IPS-18a (cell line): Measurements from ENCODE around the gene FANCF.

Source experiments
- H3K27ac ChIP-seq: one replicate; pipeline ENCODE4 v1.5.1; 2013; ENCODE audit warnings: low read length
- H3K27me3 ChIP-seq: one replicate; pipeline ENCODE4 v1.6.1; 2013; ENCODE audit warnings: mild to moderate bottlenecking, low read length; ENCODE audit not compliant: control insufficient read depth, insufficient read depth
- H3K36me3 ChIP-seq: one replicate; pipeline ENCODE4 v1.6.1; 2013; ENCODE audit warnings: low read depth, low read length; ENCODE audit not compliant: control insufficient read depth
- H3K4me1 ChIP-seq: one replicate; pipeline ENCODE4 v1.6.1; 2013; ENCODE audit warnings: low read depth, low read length; ENCODE audit not compliant: control insufficient read depth
- H3K4me3 ChIP-seq: one replicate; pipeline ENCODE4 v1.5.1; 2013; ENCODE audit warnings: low read length
- H3K9ac ChIP-seq: one replicate; pipeline ENCODE4 v1.6.1; 2013; ENCODE audit warnings: mild to moderate bottlenecking, low read length, moderate library complexity
- H3K9me3 ChIP-seq: one replicate; pipeline ENCODE4 v1.6.1; 2013; ENCODE audit warnings: low read depth, low read length; ENCODE audit not compliant: control insufficient read depth

FANCF gene, protein sequence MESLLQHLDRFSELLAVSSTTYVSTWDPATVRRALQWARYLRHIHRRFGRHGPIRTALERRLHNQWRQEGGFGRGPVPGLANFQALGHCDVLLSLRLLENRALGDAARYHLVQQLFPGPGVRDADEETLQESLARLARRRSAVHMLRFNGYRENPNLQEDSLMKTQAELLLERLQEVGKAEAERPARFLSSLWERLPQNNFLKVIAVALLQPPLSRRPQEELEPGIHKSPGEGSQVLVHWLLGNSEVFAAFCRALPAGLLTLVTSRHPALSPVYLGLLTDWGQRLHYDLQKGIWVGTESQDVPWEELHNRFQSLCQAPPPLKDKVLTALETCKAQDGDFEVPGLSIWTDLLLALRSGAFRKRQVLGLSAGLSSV

DNA sequence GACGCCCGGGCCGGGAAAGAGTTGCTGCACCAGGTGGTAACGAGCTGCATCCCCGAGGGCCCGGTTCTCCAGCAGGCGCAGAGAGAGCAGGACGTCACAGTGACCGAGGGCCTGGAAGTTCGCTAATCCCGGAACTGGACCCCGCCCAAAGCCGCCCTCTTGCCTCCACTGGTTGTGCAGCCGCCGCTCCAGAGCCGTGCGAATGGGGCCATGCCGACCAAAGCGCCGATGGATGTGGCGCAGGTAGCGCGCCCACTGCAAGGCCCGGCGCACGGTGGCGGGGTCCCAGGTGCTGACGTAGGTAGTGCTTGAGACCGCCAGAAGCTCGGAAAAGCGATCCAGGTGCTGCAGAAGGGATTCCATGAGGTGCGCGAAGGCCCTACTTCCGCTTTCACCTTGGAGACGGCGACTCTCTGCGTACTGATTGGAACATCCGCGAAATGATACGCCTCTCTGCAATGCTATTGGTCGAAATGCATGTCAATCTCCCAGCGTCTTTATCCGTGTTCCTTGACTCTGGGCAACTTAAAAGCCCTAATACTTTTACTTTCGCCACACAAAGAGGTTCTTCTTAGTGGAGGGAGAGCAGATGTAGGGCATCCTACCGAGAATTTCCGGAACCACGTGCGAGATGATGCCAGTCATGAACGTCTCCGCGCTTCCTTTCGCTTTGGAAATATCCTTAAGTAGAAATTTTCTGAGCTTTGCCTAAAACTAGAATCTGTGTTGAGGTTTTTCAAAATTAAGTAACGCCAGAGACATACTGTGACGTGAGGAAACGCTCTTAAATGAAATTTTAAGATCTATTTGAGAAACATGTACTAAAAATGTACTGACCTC lies at the start of gene FANCF:
FANCF (minus strand) TSS at position 376 of the 840 bp plus-strand sequence; CDS start at position 363, 13 bp downstream.
- Histone ChIP-seq H3K4me3 (peak within 1 kb of the TSS; percentile 95), H3K9me3 (no peaks in the 10 kb centered on the region), H3K36me3 (no peaks in the 10 kb centered on the region), H3K27ac (peak within 1 kb of the TSS; percentile 97), H3K9ac (peak within 1 kb of the TSS; percentile 99), H3K27me3 (no peaks in the 10 kb centered on the region), H3K4me1 (peaks cover 16% of the 10 kb centered on the region)

DNA sequence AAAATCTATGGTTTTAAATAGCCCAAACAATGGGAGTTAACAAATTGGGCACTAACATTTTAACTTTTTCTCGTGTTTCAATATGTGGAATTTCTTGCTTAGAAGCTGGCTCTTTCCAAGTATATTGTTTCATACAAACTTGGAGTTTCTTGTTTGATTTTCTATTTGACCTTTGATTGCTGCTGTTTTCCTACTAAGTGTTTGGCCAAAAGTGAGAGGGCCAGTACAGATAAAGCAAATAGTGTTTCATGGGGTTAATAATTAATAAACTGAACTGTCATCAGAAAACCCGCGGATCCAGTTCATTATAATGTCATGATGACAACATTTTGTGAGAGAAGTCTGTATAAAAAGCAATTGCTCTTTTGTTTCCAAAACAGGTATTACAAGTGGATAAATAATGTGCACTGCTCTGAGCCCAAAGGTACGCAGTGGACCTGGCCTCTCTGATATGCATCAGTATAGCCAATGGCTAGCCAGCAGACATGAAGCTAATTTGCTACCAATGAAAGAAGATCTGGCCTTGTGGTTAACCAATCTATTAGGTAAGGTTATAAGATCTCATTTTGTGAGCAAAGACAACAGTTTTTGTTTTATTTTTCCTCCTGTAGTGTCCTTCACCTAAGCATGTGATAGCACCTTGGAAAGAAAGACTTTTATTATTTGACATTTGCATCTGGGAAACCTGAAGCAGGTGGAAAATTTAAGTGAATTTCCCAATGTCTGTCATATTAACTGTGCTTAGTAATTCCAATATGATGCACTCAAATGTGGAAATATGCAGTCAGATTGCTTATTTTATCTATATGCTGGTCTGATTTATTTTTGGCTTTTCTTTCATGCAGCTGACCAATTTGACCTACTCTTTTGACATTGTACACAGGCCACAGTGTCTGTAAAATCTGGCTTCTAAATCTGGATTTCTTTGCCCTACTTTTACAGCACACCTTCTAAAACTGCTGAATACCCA lies 49.1 kb upstream of the FANCF start:
- H3K27me3 ChIP-seq = no peaks in the 10 kb centered on the region
- no peaks in the 10 kb centered on the region for H3K9me3 ChIP-seq
- no peaks in the 10 kb centered on the region for H3K36me3 ChIP-seq
- H3K9ac ChIP-seq = no peak overlapping the region
- no peaks in the 10 kb centered on the region for H3K4me1 ChIP-seq
- no peak overlapping the region for H3K27ac ChIP-seq
- no peak overlapping the region for H3K4me3 ChIP-seq

DNA sequence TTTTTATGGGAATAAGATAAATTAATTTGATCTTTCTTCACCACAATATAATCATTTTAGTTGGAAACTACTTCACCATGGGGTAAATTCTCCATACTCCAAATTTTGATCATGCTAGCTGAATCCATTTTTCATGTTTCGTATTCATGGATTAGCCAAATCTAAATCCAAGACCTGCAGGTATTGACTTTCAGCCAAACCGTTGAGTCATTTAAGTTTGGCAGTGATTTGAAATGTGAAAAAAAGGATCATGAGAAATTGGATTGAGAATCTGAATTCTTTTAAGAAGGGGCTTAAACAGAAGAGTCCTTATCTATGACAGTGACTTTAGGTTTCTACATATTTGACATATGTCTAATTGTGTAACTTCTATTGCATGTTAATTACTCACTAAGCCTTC lies 46.1 kb upstream of the FANCF start:
- H3K4me3 ChIP-seq = no peak overlapping the region
- peaks cover 8% of the 10 kb centered on the region for H3K4me1 ChIP-seq
- no peaks in the 10 kb centered on the region for H3K36me3 ChIP-seq
- H3K9ac ChIP-seq = no peak overlapping the region
- no peaks in the 10 kb centered on the region for H3K9me3 ChIP-seq
- peaks cover 11% of the 10 kb centered on the region for H3K27me3 ChIP-seq
- H3K27ac ChIP-seq = no peak overlapping the region

DNA sequence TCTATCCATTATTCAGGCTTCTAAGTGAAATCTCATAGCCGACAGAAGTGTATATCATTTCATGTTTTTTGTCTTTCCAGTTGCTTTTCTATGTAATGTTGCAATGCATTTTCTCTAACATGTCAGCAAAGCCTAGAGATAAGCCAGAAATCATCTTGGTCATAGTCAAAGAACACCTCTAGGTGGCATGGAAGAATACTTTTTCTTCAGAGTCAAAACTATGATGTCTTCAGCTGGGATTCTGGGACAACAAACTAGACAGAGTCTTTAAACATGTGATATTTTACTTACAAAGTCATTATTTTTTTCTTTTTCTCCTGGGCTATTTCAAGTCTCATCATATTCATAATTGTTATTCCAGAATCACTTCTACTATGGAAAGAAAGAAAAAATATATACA lies 45.2 kb upstream of the FANCF start:
- Histone ChIP-seq H3K9ac (no peak overlapping the region), H3K4me3 (no peak overlapping the region), H3K36me3 (no peaks in the 10 kb centered on the region), H3K9me3 (no peaks in the 10 kb centered on the region), H3K27me3 (peaks cover 18% of the 10 kb centered on the region), H3K4me1 (peaks cover 13% of the 10 kb centered on the region), H3K27ac (no peak overlapping the region)

DNA sequence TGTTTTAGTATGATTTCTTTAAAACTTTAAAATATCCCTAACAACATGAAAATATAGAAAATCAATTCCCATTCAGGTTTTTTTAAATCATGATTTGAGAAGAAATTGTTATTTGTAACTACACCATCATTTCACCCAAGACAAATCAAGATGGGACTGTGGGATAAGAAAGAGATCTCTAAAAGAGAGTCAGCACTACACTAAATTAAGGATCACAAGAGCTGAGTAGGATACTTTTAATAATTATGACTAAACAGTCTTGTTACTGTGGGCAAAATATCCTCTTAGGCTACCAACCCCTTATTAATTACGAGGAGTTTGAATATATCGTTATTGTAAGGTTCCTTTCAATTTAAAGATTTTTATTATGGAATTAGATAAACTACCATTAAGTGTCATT lies 43.7 kb upstream of the FANCF start:
- Histone ChIP-seq H3K27me3 (peaks cover 24% of the 10 kb centered on the region), H3K4me1 (peaks cover 15% of the 10 kb centered on the region), H3K4me3 (no peak overlapping the region), H3K9me3 (no peaks in the 10 kb centered on the region), H3K36me3 (no peaks in the 10 kb centered on the region), H3K9ac (no peak overlapping the region), H3K27ac (no peak overlapping the region)

DNA sequence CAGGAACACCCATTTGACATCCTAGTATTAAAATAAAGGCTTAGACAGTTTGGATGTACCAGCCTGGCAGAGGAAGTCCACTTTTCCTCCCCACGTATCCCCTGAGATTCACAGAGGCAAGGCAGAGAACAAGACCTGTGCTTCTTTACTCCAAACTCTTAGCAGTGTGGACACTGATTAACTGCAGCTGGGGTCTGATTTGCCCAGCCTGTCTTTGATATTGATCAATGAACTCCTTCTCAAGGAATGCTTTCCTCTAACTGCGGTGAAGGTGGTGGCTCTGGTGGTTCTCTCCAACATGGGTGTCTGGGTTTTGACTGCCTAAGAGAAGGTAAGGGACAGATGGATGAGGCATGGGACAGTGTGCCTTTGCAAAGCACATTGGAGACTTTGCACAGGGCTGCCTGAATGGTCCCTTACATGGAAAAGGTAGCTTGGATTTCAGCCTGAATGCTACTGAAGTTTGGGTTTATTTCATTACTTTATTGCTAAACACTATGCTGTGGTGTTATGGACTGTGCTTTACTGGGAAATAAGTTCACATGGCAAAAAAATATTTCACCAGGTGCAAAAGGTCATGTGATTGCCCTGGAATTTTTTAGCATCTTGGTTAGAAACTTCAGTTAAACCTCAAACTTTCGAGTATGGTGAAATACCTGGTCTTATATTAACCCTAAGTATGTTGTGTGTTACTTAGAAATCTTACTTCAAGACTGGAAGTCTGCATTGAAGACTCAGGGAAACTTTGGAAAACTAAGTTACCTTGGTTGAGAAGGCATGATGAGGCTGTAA lies 42.6 kb upstream of the FANCF start:
- H3K27ac ChIP-seq = no peak overlapping the region
- no peaks in the 10 kb centered on the region for H3K9me3 ChIP-seq
- H3K9ac ChIP-seq = no peak overlapping the region
- H3K4me3 ChIP-seq = no peak overlapping the region
- H3K36me3 ChIP-seq = no peaks in the 10 kb centered on the region
- H3K4me1 ChIP-seq = peaks cover 15% of the 10 kb centered on the region
- H3K27me3 ChIP-seq = peaks cover 24% of the 10 kb centered on the region

DNA sequence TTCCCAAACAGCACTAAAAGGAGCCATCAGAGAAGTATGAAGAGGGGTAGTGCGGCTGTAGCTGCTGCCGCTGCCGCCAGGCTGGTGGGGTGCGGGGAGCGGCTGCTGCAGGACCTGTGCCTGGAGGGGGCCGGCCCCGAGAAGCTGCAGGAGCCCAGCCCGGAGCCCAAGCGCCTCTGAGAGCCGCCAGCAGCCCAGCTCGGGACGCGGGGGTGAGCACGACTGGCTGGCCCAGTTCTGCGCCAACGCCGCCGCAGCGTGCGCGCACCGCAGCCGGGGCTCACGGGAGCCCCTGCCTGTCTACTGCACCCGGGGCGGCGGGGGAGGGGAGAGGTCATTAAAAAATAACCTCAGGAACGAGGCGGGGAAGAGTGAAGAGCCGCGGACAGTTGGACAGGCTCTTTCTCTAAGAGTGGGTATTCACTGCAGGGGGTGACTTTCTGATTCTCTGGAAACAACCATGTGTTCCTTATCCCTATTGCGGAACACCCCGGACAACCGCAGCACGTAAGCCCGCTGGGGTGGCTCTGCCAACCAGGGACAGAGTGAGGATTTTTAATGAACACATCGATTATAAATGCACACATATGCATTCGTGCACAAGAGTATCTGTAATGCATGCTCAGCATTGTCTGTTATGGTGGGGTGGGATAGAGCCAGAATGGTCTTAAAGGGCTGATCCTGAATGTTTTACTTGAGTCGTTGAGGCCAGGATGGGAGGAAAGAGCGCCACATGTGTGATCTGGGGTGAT lies 41.2 kb upstream of the FANCF start:
- Histone ChIP-seq H3K27me3 (peaks cover 24% of the 10 kb centered on the region), H3K4me3 (peak overlapping the region; percentile 68), H3K27ac (no peak overlapping the region), H3K9me3 (no peaks in the 10 kb centered on the region), H3K9ac (peak overlapping the region; percentile 54), H3K4me1 (peaks cover 15% of the 10 kb centered on the region), H3K36me3 (no peaks in the 10 kb centered on the region)

DNA sequence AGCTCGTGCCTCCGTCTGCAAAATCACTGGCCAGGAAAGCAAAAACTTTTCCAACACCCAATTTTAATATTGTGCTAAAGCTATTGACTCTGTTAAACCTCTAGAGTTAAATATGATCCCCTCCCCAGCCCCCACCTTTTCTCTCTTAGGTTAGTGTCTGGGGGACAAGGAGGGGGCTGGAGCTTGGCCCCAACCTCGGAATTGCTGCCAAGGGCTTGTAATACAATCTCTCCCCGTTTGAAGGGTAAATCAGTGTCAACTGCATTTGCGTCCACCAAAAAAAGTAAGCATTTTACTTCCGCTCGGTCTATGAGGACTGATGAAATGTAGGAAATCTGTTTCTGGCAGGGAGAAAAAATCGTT lies 40.7 kb upstream of the FANCF start, which contains the start of gene GAS2:
GAS2 (plus strand) TSS at position 287 of the 363 bp plus-strand sequence. CDS start 8,259 bp downstream, outside the sequence.
- Histone ChIP-seq H3K9ac (peak within 1 kb of the TSS; percentile 54), H3K4me3 (peak within 1 kb of the TSS; percentile 68), H3K27ac (no peak within 1 kb of the TSS), H3K27me3 (peaks cover 24% of the 10 kb centered on the region), H3K9me3 (no peaks in the 10 kb centered on the region), H3K36me3 (no peaks in the 10 kb centered on the region), H3K4me1 (peaks cover 15% of the 10 kb centered on the region)

DNA sequence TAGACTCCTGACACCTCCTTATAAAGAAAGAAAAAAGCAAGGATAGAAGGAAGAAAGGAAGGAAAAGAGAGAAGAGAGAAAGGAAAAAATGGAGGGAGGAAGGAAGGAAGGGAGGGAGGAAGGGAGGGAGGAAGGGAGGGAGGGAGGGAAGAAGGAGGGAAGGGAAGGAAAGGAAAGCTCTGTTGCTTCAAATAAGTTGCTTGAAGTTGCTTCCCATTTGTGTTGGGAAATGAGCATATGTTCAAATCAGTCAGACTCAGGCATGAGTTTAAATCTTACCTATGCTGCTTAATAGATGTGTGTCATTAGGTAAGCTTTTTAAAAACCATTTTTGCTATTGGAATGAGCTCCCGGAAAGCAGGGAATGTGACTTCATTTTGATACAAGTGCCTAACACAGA lies 34.2 kb upstream of the FANCF start:
- no peaks in the 10 kb centered on the region for H3K27me3 ChIP-seq
- peaks cover 10% of the 10 kb centered on the region for H3K4me1 ChIP-seq
- H3K9me3 ChIP-seq = no peaks in the 10 kb centered on the region
- H3K9ac ChIP-seq = no peak overlapping the region
- H3K27ac ChIP-seq = no peak overlapping the region
- no peak overlapping the region for H3K4me3 ChIP-seq
- no peaks in the 10 kb centered on the region for H3K36me3 ChIP-seq

DNA sequence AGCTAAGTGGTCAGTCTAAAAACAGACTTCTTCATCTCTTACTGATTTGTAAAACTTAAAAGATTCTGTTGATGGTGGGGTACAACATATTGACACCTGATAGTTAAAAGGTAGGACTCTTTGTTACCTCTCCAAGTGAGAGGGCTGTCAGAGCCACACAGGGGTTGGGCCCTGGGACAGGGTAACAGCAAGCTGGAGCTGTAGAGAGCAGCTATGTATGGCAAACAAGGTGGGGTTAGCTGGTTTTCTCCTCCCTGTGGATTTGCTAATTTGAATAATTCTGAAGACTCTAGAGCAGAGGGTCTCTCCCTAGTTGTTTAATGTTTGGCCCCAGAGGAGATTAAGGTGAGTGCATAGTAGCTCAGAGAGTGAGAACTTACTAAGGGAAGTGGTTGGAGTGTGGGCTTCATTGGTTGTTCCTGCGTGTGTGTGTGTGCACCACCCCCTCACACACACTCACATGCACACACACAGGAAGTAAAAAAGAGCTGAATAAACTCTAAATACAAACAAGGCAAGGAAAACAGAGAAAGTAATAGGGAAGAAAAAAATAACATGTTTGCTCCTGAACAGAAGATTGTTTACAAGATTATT lies 31.6 kb upstream of the FANCF start:
- Histone ChIP-seq H3K27ac (no peak overlapping the region), H3K27me3 (no peaks in the 10 kb centered on the region), H3K4me1 (peaks cover 10% of the 10 kb centered on the region), H3K9me3 (no peaks in the 10 kb centered on the region), H3K4me3 (no peak overlapping the region), H3K36me3 (no peaks in the 10 kb centered on the region), H3K9ac (no peak overlapping the region)
